H1 (cell line): ENCODE measurements around the gene PCNX4. TPM values are rescaled to one million over a fixed set of nuclear protein-coding genes. Genes with fewer than 3 reads are reported as not detected.

Experiments
- ATF2 ChIP-seq: IDR thresholded peaks from 2 replicates; pipeline ENCODE4 v1.6.1; 2012; ENCODE audit warnings: low read length, inconsistent platforms
- CHD7 ChIP-seq: fragments of 300-600 bp; sonication (generic); IDR thresholded peaks from 2 replicates; pipeline ENCODE4 v1.7.1; 2012; ENCODE audit warnings: low read length, moderate library complexity, mild to moderate bottlenecking, inconsistent platforms; ENCODE audit not compliant: insufficient replicate concordance
- JUND ChIP-seq: IDR thresholded peaks from 2 replicates; pipeline ENCODE4 v1.6.1; 2011; ENCODE audit warnings: mild to moderate bottlenecking, improper control_type of control experiment, low read length
- KDM1A ChIP-seq: fragments of 200-600, 300-600 bp; sonication (generic); IDR thresholded peaks from 2 replicates; pipeline ENCODE4 v1.7.1; 2016; ENCODE audit warnings: mild to moderate bottlenecking, low read length, borderline replicate concordance
- KDM5A ChIP-seq: fragments of 200-600 bp; IDR thresholded peaks from 2 replicates; pipeline ENCODE4 v1.7.1; 2012; ENCODE audit warnings: mild to moderate bottlenecking, low read length, inconsistent platforms, mixed read lengths
- RNF2 ChIP-seq: fragments of 200-900, 300-1000 bp; sonication (generic); IDR thresholded peaks from 2 replicates; pipeline ENCODE4 v1.7.1; 2016; ENCODE audit warnings: borderline replicate concordance, low read depth, mild to moderate bottlenecking, antibody characterized with exemption, low read length; ENCODE audit not compliant: poor library complexity, severe bottlenecking; ENCODE audit errors: missing control alignments
- SUZ12 ChIP-seq: fragments of 200-600 bp; sonication (generic); IDR thresholded peaks from 2 replicates; pipeline ENCODE4 v1.6.1; 2012; ENCODE audit warnings: mild to moderate bottlenecking, inconsistent platforms, low read length, moderate library complexity, mixed read lengths
- polyA plus RNA-seq, 7 experiments: library from polyadenylated mRNA; depleted of rRNA in 3 of 7; stranded (reverse) in 5 of 7; unstranded in 2 of 7; fragments of >200 nt in 5 of 7; fragments of 200-250 nt in 2 of 7; gene quantifications; 1 replicate in 5 of 7; 2 replicates in 1 of 7; 4 replicates in 1 of 7; pipeline versions ENCODE4 v1.2.1 to v1.2.3, GENCODE V29; 2011 to 2013; ENCODE audit warnings: missing spikeins in 2 of 7, mixed read lengths in 2 of 7
- total RNA-seq: library from RNA; stranded (reverse); fragmentation: NEBNext Ultra II Directional; extraction: Animal tissue kit (Norgen Biotek cat#: 25700); gene quantifications from 2 replicates; pipeline ENCODE4 v1.2.1, GENCODE V29; 2021

The PCNX4 gene
- total and polyA plus RNA-seq, 2 of the 8 experiments (the other 6 are each of a cell fraction or from before 2014, with no cell fraction given), result 28.4 to 35.5 TPM

- TF ChIP-seq CHD7 (no peak), RNF2 (no peak), KDM5A (no peak), ATF2 (no peak), SUZ12 (no peak), KDM1A (no peak), JUND (no peak)
Observed at GRCh38 chr14:60215127-60215444, 123.4 kb downstream of the PCNX4 start (continued).
